GM18519 (cell line): ENCODE data around the gene PAXX.

ENCODE experiments used
- ATAC-seq: cut with Tn5 transposase; IDR thresholded peaks from one replicate; pipeline ENCODE4 v1.9.1; 2021; ENCODE audit warnings: mild to moderate bottlenecking, moderate library complexity; ENCODE audit not compliant: unreplicated experiment, low FRiP score

PAXX gene

DNA sequence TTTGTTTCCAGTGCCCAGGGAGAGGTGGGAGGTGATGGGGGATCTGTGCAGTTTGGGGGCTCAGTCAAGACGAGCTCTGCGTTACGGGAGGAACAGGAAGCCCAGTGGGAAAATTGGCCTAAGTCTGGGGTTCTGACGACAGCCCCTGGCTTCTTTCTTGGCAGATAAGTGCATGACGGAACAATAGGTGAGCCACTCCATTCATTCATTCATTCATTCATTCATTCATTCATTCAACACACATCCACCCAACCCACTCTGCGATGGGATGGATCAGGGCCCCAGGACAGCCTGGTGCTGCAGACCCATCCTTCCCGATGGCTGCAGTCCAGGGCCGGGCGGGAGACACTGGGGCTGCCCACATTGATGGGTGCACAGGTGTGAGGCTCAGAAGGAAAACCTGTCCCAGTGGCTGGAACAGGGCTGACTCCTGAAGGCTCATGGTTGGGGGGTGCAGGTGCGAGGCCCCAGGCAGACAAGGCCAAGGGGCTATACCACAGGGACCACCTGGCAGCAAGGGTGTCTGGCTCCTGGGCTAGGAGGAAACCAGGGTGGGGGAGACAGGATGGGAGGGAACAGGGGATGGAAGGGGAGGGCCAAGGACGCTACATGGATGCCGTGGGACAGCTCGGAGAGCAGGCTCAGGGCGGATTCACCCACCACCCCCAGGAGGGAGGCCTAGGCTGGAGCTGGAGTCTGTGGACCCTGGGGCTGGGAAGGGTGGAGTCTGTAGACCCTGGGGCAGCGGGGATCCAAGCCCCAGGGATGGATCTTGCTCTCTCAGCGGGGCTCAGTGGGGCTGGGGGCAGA is 11.3 kb upstream of the PAXX start:
- no peak for ATAC-seq

- no peak for ATAC-seq
Observed at GRCh38 chr9:136981588-136982231, 10.5 kb upstream of the PAXX start.

DNA sequence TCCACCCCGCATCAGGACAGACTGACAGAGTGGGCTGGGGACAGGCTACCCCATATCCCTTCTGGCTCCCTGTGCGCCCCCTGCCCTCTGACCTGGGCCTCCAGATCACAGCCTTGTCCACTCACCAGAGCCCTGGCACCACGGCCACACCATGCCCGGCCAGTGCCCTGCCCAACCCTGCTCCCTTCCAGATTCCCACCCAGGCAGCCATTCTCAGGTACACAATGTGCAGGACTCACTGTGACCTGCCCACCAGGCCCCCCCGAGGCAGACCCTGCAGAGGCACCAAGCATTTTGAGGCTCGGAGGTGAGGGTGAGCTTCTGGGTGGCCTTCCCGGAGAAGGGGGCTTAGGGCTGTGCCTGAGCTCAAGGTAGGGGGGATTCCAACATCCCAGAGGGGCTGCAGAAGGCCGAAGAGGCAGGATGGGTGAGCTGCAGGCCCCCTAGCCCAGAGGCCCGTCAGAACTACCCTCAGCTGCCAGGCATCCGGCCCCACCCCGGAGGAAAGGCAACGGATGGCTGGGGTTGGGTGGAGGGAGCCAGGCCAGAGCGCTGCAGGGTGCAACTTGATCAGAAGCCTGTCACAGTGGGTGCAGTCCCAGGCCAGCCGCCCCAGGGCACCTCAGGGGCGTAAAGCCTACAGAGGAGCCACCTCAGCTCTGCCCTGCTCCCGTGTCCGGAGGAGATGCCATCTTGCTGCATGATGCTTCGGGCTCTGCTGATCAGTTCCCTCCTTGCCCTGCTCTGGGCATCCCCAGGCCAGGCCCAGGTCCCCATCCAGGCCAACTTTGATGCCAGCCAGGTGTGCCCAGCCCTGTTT is 9.8 kb upstream of the PAXX start, which contains the start of gene LCNL1:
LCNL1 (plus strand) TSS at position 762 of the 820 bp plus-strand sequence. CDS start 594 bp downstream, outside the sequence.
- no peak for ATAC-seq

DNA sequence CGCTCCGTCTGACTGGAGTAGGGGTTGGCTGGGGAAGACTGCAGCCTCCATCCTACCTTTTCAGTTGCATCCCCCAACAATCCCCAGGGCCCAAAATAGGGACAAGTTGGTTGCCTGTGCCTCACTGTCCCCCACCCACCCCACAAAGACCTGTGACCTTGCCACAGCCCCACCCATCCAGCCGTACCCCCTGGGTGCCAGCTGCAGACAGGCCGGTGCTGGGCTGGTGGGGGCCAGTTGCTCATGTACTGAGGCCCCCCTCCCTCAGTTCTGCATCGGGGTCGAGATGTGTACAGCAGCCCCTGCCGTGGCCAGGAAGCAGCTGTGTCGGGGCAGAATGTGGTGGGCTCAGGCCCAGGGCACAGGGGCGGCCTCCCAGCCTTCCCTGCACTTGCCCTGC is 9.1 kb upstream of the PAXX start:
- ATAC-seq = no peak

GRCh38 chr9:136983656-136984314 is 8.4 kb upstream of the PAXX start:
- ATAC-seq = no peak

DNA sequence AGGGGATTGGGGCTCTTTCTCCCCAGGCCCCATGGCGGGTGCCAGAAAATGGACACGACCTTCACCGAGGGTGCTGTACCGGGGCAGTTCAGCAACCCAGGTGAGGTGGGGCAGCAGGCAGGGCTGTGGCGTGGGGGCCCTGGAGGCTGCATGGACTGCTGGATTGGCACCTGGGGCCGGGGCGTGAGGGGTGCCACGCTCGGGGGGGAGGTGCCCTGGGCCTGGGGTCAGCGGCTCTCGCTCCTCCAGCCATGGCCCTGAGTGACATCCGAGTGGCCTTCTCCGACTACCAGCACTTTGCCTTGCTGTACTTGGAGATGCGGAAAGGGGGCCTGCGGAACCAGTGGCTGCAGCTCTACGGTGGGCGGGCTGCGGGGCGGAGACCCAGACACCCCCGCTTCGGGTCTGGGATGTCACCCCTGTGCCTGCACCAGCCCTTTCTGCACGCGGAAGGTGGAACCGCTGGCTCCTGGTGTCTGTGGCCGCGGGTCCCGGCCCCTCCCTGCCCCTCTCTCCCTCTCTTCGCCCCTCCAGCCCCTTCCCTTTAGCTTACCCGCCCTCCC is 7.7 kb upstream of the PAXX start:
- no peak for ATAC-seq

GRCh38 chr9:136985027-136985602 is 7.1 kb upstream of the PAXX start:
- ATAC-seq = no peak

GRCh38 chr9:136985853-136986252 is 6.4 kb upstream of the PAXX start:
- no peak for ATAC-seq

- ATAC-seq = no peak
Observed at GRCh38 chr9:136988872-136989271, 3.4 kb upstream of the PAXX start.

GRCh38 chr9:136990242-136990911 is 1.8 kb upstream of the PAXX start:
- no peak for ATAC-seq

DNA sequence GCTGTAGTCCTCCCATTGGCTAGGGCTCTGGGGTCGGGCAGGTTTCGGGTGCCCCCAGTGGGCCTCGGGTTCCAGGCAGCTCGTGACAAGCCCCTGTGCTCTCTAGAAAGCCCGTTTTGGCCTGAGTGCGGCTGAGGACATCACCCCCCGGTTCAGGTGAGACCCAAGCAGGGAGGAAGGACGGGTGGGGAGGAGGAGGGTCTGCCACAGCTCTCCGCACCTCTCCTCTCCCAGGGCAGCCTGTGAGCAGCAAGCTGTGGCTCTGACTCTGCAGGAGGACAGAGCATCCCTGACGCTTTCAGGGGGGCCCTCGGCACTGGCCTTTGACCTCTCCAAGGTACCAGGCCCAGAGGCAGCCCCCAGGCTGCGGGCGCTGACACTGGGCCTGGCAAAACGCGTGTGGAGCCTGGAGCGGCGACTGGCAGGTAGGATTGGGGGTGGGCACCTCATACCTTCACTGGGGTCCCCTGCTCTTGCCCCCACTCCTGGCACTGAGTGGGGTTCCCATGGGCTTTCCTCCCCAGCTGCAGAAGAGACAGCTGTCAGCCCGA is 672 bp downstream of the PAXX start:
- ATAC-seq = no peak

DNA sequence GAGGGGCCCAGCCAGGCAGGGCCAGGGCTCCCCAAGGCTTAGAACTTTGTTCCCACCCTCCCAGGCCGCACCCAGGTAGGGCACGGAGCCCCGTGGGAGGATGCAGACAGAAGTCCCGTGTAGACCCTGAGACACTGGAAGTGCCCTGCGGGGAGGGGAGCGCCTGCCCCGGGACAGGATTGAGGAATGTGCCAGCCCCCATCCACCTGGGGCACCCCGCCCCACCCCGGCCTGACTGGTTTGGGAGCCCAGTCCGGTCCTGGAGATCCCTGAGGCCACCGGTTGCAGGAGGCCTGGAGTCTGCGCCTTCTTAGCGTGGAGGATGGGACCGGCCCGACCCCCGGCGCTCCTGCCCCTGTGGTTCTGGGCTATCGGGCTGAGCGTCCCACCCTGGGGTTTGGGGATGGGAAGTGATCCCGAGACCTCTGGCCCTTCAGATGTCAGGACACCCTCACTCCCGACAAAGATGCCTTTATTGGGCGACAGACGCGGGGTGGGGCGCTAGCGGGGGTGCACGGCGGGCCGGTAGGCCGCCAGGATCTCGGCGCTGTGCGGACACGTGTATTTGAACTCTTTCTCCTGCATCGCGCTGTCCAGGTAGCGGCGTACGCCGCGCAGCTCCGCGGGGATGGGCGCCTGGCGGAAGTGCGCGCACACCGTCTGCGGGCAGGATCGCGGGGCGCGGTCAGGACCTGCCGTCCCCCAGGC is 2.1 kb downstream of the PAXX start:
- no peak for ATAC-seq

DNA sequence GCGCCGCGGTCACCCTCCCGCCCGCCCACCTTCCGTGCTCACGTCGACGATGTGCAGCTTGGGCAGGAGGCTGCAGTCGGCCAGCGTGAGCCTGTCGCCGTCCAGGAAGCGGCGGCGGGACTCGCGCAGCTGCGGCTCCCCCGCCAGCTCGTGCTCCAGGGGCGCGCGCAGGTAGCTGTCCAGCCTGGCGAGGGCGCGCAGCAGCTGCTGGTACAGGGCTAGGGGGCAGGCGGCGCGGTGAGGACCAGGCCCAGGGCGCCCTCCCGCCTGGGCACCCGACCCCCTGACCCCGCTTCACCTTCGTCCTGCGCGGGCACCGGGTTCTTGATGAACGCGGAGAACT is 2.6 kb downstream of the PAXX start:
- no peak for ATAC-seq

- ATAC-seq = no peak
Observed at GRCh38 chr9:136995362-136995761, 3.1 kb downstream of the PAXX start.

- ATAC-seq = no peak
Observed at GRCh38 chr9:136995772-136996311, 3.6 kb downstream of the PAXX start.

DNA sequence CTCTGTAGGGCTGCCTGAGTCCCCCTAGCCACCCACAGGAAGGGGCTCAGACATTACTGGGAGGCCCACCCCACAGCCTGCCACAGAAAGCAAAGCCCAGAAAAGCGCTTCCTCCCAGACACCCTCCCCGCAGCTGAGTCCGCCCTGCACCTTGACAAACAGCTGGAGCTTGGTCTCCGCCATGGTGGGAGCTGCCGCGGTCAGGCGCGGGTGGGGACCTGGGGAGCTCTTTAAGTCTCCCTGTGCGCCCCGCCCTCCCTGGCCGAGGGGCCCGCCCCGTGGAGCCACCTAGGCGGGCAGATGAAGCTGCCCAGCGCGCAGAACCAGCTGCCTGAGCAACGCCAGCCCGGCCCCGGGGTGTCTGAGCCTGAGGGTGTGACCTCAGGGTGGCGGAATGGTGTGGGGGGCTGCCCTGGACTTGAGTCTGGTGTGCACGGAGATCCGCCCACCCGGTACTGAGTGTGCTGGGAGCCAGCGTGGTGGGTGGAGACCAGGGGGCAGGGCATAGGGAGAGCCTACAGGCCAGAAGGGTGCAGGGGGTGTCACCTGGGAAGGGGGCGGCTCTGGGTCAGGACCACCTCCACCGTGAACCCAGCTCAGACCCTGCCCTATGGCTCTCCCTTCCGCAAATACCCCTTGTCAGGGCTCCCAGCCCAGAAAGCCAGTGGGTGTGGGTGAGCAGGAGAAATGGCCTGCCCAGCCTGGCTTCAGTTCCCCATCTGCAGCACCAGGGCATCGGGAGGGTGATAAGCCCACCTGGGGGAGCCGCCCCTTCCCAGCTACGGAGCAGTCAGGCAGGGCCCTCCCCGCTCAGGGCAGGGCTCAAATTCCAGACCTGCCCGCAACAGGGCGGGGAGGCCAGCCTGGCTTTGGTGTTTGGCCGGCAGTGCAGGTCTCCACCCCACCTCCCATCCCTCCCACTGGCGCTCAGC is 4.4 kb downstream of the PAXX start, which contains the start of gene CLIC3:
CLIC3 (minus strand) TSS at position 208 of the 932 bp plus-strand sequence; CDS start at position 183, 25 bp downstream.
- ATAC-seq = no peak

DNA sequence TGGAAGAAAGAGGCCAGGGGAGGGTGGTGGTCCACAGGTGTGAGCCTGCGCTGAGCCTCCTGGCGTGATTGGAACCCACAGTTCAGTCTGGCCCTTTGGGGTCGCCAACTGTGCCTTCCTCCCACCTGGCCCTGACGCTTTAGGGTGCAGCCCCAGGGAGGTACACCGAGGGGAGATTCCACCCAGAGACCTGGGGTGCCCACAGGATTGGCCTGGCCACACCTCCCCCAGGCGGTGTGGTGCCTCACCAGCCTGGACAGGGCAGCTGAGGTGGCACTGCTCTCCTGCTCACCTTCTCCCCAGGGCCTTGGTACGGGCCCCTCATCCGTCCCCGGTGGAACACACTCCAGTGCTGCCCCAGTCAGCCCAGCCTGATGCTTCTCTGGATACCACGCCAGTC is 5.1 kb downstream of the PAXX start:
- ATAC-seq = no peak
